MM.1S (cell line): Measurements from ENCODE around the gene ERCC3.

Source experiments
- CTCF ChIP-seq: fragments of 300-600 bp; sonication (generic); IDR thresholded peaks from 2 replicates; pipeline ENCODE4 v1.5.1; 2016; ENCODE audit warnings: antibody characterized with exemption, low read length, mixed read lengths
- EZH2 ChIP-seq: fragments of 300-600 bp; sonication (generic); optimal IDR thresholded peaks from 2 replicates; pipeline ENCODE3; 2017; ENCODE audit warnings: low read depth, mild to moderate bottlenecking, antibody characterized with exemption, low read length, mixed read lengths

DNA sequence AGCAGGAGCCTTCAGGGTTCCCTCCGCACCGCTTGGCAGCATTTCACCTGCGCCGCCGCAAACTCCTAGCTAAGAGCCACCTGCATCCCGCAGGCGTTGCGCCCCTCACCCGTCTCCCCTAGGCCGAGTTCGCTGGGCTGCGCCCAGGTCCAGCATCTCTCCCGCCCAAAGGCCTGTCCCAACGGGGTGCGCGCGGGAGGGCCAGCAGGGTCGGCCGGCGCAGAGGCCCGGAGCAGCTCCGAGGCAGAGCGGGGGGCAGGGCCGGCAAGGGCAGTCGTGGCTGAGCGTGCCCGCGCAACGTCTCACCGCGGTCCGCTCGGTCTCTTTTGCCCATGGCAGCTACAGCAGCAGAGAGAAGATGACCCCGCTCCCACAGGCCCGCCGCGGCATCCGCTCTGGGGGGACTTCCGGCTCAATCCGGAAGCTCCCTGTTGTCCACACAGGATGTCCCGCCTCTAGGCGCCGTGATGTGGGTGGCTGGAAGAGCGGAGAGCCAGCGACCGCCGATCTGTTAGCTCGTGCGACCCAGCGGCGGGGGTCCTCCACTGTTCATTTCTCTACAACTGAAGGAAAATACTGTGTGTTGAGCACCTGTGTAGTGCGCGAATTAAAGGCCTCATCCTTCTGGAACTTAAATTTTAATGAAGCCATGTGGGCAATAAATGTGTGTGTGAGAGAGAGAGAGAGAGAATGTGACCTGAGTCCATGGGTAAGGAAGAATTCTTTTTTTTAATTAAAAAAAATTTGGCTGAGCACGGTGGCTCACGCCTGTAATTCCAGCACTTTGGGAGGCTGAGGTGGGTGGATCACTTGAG lies at the start of gene ERCC3:
- TF ChIP-seq CTCF: no peak
- no peak for TF ChIP-seq EZH2
